Small intestine (tissue), 7 donors: ENCODE measurements around the gene DENND4C. TPM values are rescaled to one million over a fixed set of nuclear protein-coding genes. Genes with fewer than 3 reads are reported as not detected.
"Not testable (repeated sequence)": the region's sequence is repeated elsewhere in the genome, so short reads cannot be mapped to it uniquely, and the experiment has no call there.

Source experiments
- DNase-seq, 2 donors: peaks; one replicate each; pipeline versions ENCODE4 v3.0.0 to v3.0.0-alpha.2; 2013
- FAIRE-seq: peaks from 2 replicates; lab custom pipeline; 2012; peaks lifted over from hg19 to GRCh38; lab: Jason Lieb, UNC
- H3K27ac ChIP-seq, 3 donors: one replicate each; pipeline ENCODE4 v1.5.1; 2013; ENCODE audit warnings: low read length in 2 of 3, mild to moderate bottlenecking in 2 of 3, control low read depth in 1 of 3, inconsistent platforms in 1 of 3, low read depth in 1 of 3, moderate library complexity in 1 of 3
- H3K27me3 ChIP-seq, 3 donors: one replicate each; pipeline ENCODE4 v1.6.1; 2013; ENCODE audit warnings: low read length in 3 of 3, inconsistent platforms in 1 of 3; ENCODE audit not compliant: control insufficient read depth in 3 of 3, insufficient read depth in 3 of 3
- H3K36me3 ChIP-seq, 3 donors: one replicate each; pipeline ENCODE4 v1.6.1; 2013; ENCODE audit warnings: low read length in 3 of 3, inconsistent platforms in 1 of 3, low read depth in 1 of 3, mild to moderate bottlenecking in 1 of 3, moderate library complexity in 1 of 3; ENCODE audit not compliant: control insufficient read depth in 3 of 3, insufficient read depth in 2 of 3
- H3K4me1 ChIP-seq, 3 donors: one replicate each; pipeline ENCODE4 v1.6.1; 2013; ENCODE audit warnings: low read length in 2 of 3, inconsistent platforms in 1 of 3, low read depth in 1 of 3, mild to moderate bottlenecking in 1 of 3, moderate library complexity in 1 of 3; ENCODE audit not compliant: control insufficient read depth in 3 of 3, insufficient read depth in 2 of 3
- H3K4me3 ChIP-seq, 3 donors: one replicate each; pipeline ENCODE4 v1.5.1; 2013; ENCODE audit warnings: low read length in 3 of 3, control low read depth in 1 of 3, inconsistent platforms in 1 of 3, low read depth in 1 of 3, mild to moderate bottlenecking in 1 of 3, moderate library complexity in 1 of 3
- H3K9me3 ChIP-seq, 2 donors: one replicate each; pipeline ENCODE4 v1.6.1; 2013; ENCODE audit warnings: low read depth in 1 of 2, low read length in 1 of 2; ENCODE audit not compliant: control insufficient read depth in 2 of 2, insufficient read depth in 1 of 2
- WGBS, 3 donors: extraction: QIAGEN DNeasy Blood & Tissue Kit; methylation state at CpG; one replicate each; pipeline ENCODE4 v1.1.7; 2013; 5-methylcytosine and 5-hydroxymethylcytosine counted together
- polyA plus RNA-seq, 4 donors: library from polyadenylated mRNA; stranded (reverse) in 3 of 4; unstranded in 1 of 4; fragments of 200-250 nt in 3 of 4; fragments of 120-200 nt in 1 of 4; gene quantifications; one replicate each; pipeline versions ENCODE4 v1.2.1 to v1.2.3, GENCODE V29; 2013
- donor health status: healthy with polysubstance abuse.
- donor health status: control.
- donor health status: control.
- donor health status: Bipolar disorder and iron deficiency.
- donor health status: healthy.

The DENND4C gene
- polyA plus RNA-seq, 4 donors = 13.8 to 45.6 (median 17.7) TPM

- not testable (repeated sequence) for H3K4me3 ChIP-seq, H3K27ac ChIP-seq, H3K4me1 ChIP-seq, H3K27me3 ChIP-seq, H3K36me3 ChIP-seq, FAIRE-seq
- H3K9me3 ChIP-seq = peaks cover 0 to 29% of the 10 kb centered on the region in 2 donors
- WGBS, 3 donors = 32 to 73% (median 47%) methylated on average over 4 of the region's 4 CpGs
- peak in 1 of 2 donors; percentile 35 for DNase-seq
These were observed 172.7 kb downstream of the DENND4C start for GRCh38 chr9:19403231-19403630.

DNA sequence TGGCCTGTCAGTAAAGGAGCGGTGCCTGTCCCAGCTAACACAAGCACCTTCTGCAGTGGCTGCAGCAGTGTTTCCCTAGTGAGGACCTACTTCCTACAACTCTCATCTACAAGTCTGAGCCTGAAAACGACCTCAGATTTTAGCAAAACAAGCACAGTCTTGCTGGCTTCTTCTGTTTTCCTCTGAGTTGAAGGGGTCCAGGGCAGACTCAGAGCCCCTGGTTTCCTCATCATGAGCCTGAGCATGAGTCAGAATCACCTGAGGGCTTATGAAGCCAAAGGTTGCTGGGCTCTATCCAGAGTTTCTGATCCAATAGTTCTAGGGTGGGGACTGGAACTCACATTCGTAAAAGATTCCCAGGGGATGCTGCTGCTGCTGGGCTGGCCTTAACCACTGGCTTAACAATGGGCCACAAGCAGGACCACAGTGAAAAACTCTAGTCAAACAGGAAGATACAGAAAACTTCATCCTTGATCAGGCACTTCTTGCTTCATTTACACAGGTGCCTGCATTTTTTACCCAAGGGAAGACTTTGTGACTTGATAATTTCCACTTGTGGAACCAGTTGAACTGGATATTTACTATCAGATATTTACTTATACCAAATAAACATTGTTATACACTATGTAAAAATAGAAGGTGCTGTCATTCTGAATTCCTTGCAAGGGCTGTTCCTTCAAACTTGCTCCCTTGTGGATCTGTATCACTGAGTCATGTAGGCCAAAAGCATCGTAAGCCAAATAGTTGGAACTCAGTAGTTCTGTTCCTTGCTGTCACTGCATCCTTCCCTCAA lies 174.0 kb downstream of the DENND4C start:
- H3K27me3 ChIP-seq = no peaks in the 10 kb centered on the region
- H3K27ac ChIP-seq = peak overlapping the region in 2 of 3 donors; percentile 48 to 56

GRCh38 chr9:19405771-19406170 lies 175.3 kb downstream of the DENND4C start:
- 87 to 92% (median 88%) methylated on average over 1 of the region's 1 CpG for WGBS, 3 donors
- H3K27ac ChIP-seq = no peak overlapping the region
- no peak for FAIRE-seq

More for the DNA sequence above, 174.0 kb downstream of the DENND4C start:
- H3K36me3 ChIP-seq = no peaks in the 10 kb centered on the region
- no peak overlapping the region for H3K4me3 ChIP-seq
- 48 to 73% (median 65%) methylated on average over 4 of the region's 4 CpGs for WGBS, 3 donors
- H3K4me1 ChIP-seq = peaks cover 0 to 3% (median 0%) of the 10 kb centered on the region in 3 donors
- FAIRE-seq (no peak), DNase-seq (peak; percentile 66 to 76)
- H3K9me3 ChIP-seq = peaks cover 0 to 29% of the 10 kb centered on the region in 2 donors

GRCh38 chr9:19408316-19408692 lies 177.8 kb downstream of the DENND4C start:
- Histone ChIP-seq H3K9me3 (peaks cover 0 to 9% of the 10 kb centered on the region in 2 donors), H3K4me3 (peak overlapping the region in 2 of 3 donors; percentile 81 to 82), H3K4me1 (peaks cover 0 to 8% (median 0%) of the 10 kb centered on the region in 3 donors), H3K36me3 (no peaks in the 10 kb centered on the region), H3K27me3 (no peaks in the 10 kb centered on the region), H3K27ac (peak overlapping the region in 2 of 3 donors; percentile 4 to 32)
- WGBS, 3 donors = 8 to 16% (median 15%) methylated on average over 20 of the region's 20 CpGs
- FAIRE-seq = no peak
- DNase-seq = no peak

More at GRCh38 chr9:19405771-19406170, 175.3 kb downstream of the DENND4C start:
- peaks cover 0 to 29% of the 10 kb centered on the region in 2 donors for H3K9me3 ChIP-seq
- H3K36me3 ChIP-seq = no peaks in the 10 kb centered on the region
- no peaks in the 10 kb centered on the region for H3K27me3 ChIP-seq
- no peak overlapping the region for H3K4me3 ChIP-seq
- H3K4me1 ChIP-seq = peaks cover 0 to 8% (median 0%) of the 10 kb centered on the region in 3 donors
- no peak for DNase-seq

DNA sequence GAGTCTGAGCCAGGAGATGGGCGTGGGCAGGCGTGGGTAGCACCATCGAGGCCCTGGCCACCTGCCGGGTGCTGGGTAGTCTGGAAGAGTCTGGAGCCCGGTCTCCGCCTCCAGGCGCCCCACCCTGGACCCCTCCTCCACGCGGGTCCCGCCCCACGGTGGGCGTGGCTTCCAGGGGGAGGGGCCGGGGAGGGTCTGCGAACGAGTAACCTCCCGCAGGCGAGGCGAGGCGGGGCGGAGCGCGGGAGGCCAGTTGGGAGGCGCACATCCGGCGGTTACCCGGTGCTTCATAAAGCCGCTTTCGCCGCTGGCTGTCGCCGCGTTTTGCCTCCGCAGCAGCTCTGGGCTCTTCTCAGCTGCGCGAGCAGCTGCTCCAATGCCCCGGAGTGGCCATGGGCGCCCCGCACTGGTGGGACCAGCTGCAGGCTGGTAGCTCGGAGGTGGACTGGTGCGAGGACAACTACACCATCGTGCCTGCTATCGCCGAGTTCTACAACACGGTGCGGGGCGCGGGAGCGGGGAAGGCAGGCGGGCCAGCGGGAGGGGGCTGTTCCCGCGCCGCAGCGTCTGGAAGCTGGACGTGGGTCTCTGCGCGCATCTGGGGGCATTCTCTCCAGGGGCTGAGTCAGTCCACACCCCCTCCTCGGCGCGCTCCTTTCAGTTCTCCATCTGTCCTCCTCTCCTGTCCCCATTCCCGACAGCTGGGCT lies 178.4 kb downstream of the DENND4C start, which contains the start of gene ACER2:
Gene ACER2, plus strand, starts transcription at position 317 of the 708 bp plus-strand sequence. Its CDS starts 76 bp downstream, at position 393.
- peak within 1 kb of the TSS; percentile 24 to 88 (median 64) for H3K27ac ChIP-seq
- FAIRE-seq (no peak), DNase-seq (peak; percentile 94 to 97)
- peak within 1 kb of the TSS; percentile 61 to 82 (median 81) for H3K4me3 ChIP-seq
- H3K27me3 ChIP-seq = no peaks in the 10 kb centered on the region
- no peaks in the 10 kb centered on the region for H3K36me3 ChIP-seq
- H3K4me1 ChIP-seq = peaks cover 0 to 8% (median 0%) of the 10 kb centered on the region in 3 donors
- peaks cover 0 to 4% of the 10 kb centered on the region in 2 donors for H3K9me3 ChIP-seq
- 0% methylated on average over 49 to 61 of the region's 61 CpGs for whole genome bisulfite sequencing, 3 donors

- H3K27me3 ChIP-seq = no peaks in the 10 kb centered on the region
- DNase-seq = peak; percentile 5 to 61
- peak overlapping the region; percentile 24 to 88 (median 64) for H3K27ac ChIP-seq
- peak overlapping the region; percentile 61 to 82 (median 81) for H3K4me3 ChIP-seq
- peaks cover 0 to 8% (median 0%) of the 10 kb centered on the region in 3 donors for H3K4me1 ChIP-seq
- no peak for FAIRE-seq
- WGBS, 3 donors = 1 to 4% (median 2%) methylated on average over 17 of the region's 17 CpGs
- H3K9me3 ChIP-seq = no peaks in the 10 kb centered on the region
- no peaks in the 10 kb centered on the region for H3K36me3 ChIP-seq
These were observed 179.1 kb downstream of the DENND4C start for GRCh38 chr9:19409401-19410194.

GRCh38 chr9:19410195-19410503 lies 179.7 kb downstream of the DENND4C start:
- FAIRE-seq (no peak), DNase-seq (no peak)
- WGBS, 3 donors = 90 to 98% (median 95%) methylated on average over 2 of the region's 2 CpGs
- Histone ChIP-seq H3K9me3 (no peaks in the 10 kb centered on the region), H3K27me3 (no peaks in the 10 kb centered on the region), H3K27ac (no peak overlapping the region), H3K36me3 (no peaks in the 10 kb centered on the region), H3K4me1 (peaks cover 0 to 8% (median 0%) of the 10 kb centered on the region in 3 donors), H3K4me3 (peak overlapping the region in 1 of 3 donors; percentile 81)

DNA sequence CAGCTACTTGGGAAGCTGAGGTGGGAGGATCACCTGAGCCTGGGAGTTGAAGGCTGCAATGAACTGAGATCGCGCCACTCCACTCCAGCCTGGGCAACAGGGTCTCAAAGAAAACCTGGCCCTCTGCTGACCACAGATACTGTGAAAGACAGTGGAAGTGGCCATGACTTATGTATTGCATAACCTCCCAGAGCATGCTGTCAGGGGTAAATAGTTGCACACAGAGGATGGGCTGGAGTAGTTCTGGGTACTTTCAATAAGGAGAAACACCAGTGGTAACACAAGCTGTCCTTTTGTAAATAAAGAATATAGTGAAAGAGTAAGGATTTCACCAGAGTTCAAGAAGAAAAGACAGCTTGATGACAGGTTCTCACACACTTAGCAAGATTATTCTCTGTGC lies 180.1 kb downstream of the DENND4C start:
- peaks cover 0 to 5% (median 0%) of the 10 kb centered on the region in 3 donors for H3K4me1 ChIP-seq
- no peaks in the 10 kb centered on the region for H3K9me3 ChIP-seq
- 98 to 100% (median 99%) methylated on average over 2 of the region's 2 CpGs for WGBS, 3 donors
- DNase-seq (no peak), FAIRE-seq (no peak)
- H3K27ac ChIP-seq = no peak overlapping the region
- H3K27me3 ChIP-seq = no peaks in the 10 kb centered on the region
- no peaks in the 10 kb centered on the region for H3K36me3 ChIP-seq
- H3K4me3 ChIP-seq = no peak overlapping the region
